ENCODE measurements around the gene BMPR1B. TPM values are rescaled to one million over a fixed set of nuclear protein-coding genes. Genes with fewer than 3 reads are reported as not detected.

BMPR1B gene
- total and polyA plus RNA-seq, 4 donors: 0.27 to 0.70 (median 0.48) TPM

GRCh38 chr4:95106408-95106928 lies 348.7 kb downstream of the BMPR1B start:
- Histone ChIP-seq H3K9me3 (ENCODE audit: control insufficient read depth in 4 of 4, low read length in 3 of 4) (no peaks in the 10 kb centered on the region), H3K4me1 (ENCODE audit: control insufficient read depth in 4 of 4, insufficient read depth in 4 of 4, low read length in 3 of 4) (no peaks in the 10 kb centered on the region), H3K27me3 (ENCODE audit: control insufficient read depth in 4 of 4, insufficient read depth in 4 of 4, low read length in 3 of 4) (no peaks in the 10 kb centered on the region), H3K27ac (ENCODE audit: low read depth in 1 of 2, low read length in 2 of 2) (no peak overlapping the region), H3K9ac (ENCODE audit: low read depth in 1 of 2, low read length in 2 of 2) (no peak overlapping the region), H3K4me3 (ENCODE audit: low read depth in 1 of 3, low read length in 3 of 3) (no peak overlapping the region), H3K36me3 (ENCODE audit: control insufficient read depth in 4 of 4, insufficient read depth in 3 of 4, low read depth in 1 of 4, low read length in 3 of 4) (no peaks in the 10 kb centered on the region)
- DNase-seq (ENCODE audit: low spot score): no peak
- TF ChIP-seq JUND (IDR thresholded peaks at IDR 0.05): no peak
- TF ChIP-seq SP1 (IDR thresholded peaks at IDR 0.05): no peak
- no peak for TF ChIP-seq HNF4G (IDR thresholded peaks at IDR 0.05)
- TF ChIP-seq YY1 (IDR thresholded peaks at IDR 0.05): no peak
- no peak for TF ChIP-seq GABPA (IDR thresholded peaks at IDR 0.05 in 1 of 2, conservative IDR thresholded peaks at IDR 0.05 in 1 of 2)
- no peak for TF ChIP-seq REST (IDR thresholded peaks at IDR 0.05)
- no peak for TF ChIP-seq EGR1 (IDR thresholded peaks at IDR 0.05; ENCODE audit: low read depth in 2 of 2)
- TF ChIP-seq FOXA2 (IDR thresholded peaks at IDR 0.05): no peak
- WGBS: 90% methylated on average over 2 of the region's 2 CpGs

GRCh38 chr4:95107004-95107403 lies 349.2 kb downstream of the BMPR1B start:
- no peaks in the 10 kb centered on the region for H3K36me3 ChIP-seq (ENCODE audit: control insufficient read depth in 4 of 4, insufficient read depth in 3 of 4, low read depth in 1 of 4, low read length in 3 of 4)
- H3K4me3 ChIP-seq (ENCODE audit: low read depth in 1 of 3, low read length in 3 of 3): no peak overlapping the region
- no peak overlapping the region for H3K27ac ChIP-seq (ENCODE audit: low read depth in 1 of 2, low read length in 2 of 2)
- H3K9me3 ChIP-seq (ENCODE audit: control insufficient read depth in 4 of 4, low read length in 3 of 4): no peaks in the 10 kb centered on the region
- no peaks in the 10 kb centered on the region for H3K27me3 ChIP-seq (ENCODE audit: control insufficient read depth in 4 of 4, insufficient read depth in 4 of 4, low read length in 3 of 4)
- no peak for TF ChIP-seq YY1 (IDR thresholded peaks at IDR 0.05)
- no peak for TF ChIP-seq FOXA2 (IDR thresholded peaks at IDR 0.05)
- no peak for TF ChIP-seq REST (IDR thresholded peaks at IDR 0.05)
- no peak for TF ChIP-seq CTCF (IDR thresholded peaks at IDR 0.05; ENCODE audit: low read depth, low read length, missing input control)
- no peak for TF ChIP-seq HNF4G (IDR thresholded peaks at IDR 0.05)
- no peak for TF ChIP-seq NR2F2 (IDR thresholded peaks at IDR 0.05)
- TF ChIP-seq HNF4A (conservative IDR thresholded peaks at IDR 0.05): no peak
- TF ChIP-seq JUND (IDR thresholded peaks at IDR 0.05): no peak
- TF ChIP-seq RXRA (IDR thresholded peaks at IDR 0.05): no peak
- no peak for TF ChIP-seq EGR1 (IDR thresholded peaks at IDR 0.05; ENCODE audit: low read depth in 2 of 2)
- TF ChIP-seq RAD21 (IDR thresholded peaks at IDR 0.05): no peak
- no peak for TF ChIP-seq TAF1 (conservative IDR thresholded peaks at IDR 0.05)
- no peak for TF ChIP-seq SP1 (IDR thresholded peaks at IDR 0.05)
- no peak for TF ChIP-seq GABPA (IDR thresholded peaks at IDR 0.05 in 1 of 2, conservative IDR thresholded peaks at IDR 0.05 in 1 of 2)
- TF ChIP-seq ATF3 (IDR thresholded peaks at IDR 0.05): no peak
- no peak for TF ChIP-seq ZBTB33 (IDR thresholded peaks at IDR 0.05)
- TF ChIP-seq MAX (IDR thresholded peaks at IDR 0.05): no peak
- no peak for TF ChIP-seq FOXA1 (IDR thresholded peaks at IDR 0.05)
- no peak for DNase-seq (ENCODE audit: low spot score)
- no peaks in the 10 kb centered on the region for H3K4me1 ChIP-seq (ENCODE audit: control insufficient read depth in 4 of 4, insufficient read depth in 4 of 4, low read length in 3 of 4)
- no peak overlapping the region for H3K9ac ChIP-seq (ENCODE audit: low read depth in 1 of 2, low read length in 2 of 2)

Measured in liver (tissue), 9 donors.